ENCODE data around the gene EYS.
"Not testable (repeated sequence)": the region's sequence is repeated elsewhere in the genome, so short reads cannot be mapped to it uniquely, and the experiment has no call there.

EYS gene

DNA sequence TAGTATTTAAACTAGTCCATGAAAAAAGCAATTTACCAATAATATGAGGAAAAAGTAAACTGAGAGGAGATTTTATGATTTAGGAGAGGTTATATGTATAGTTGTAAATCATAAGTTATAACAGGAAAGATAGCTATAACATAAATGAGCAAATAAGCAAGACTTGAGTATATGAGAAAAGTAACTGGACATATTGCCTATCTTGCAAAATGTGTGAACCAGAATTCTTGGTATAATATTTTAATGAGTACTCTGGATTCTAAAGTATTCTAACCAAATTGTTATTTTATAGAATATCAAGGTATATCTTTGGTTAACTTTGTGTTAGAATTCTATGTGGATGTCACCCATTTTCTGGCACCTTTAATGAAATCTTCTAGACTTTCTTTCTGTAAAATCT lies 1946.8 kb downstream of the EYS start:
- Histone ChIP-seq H2BK120ac (ENCODE audit: low read depth, low read length) (no peak overlapping the region), H3K4ac (ENCODE audit: low read depth in 1 of 2, low read length in 2 of 2) (no peak overlapping the region), H3K18ac (ENCODE audit: low read depth in 1 of 2, low read length in 2 of 2) (no peak overlapping the region), H2AK5ac (ENCODE audit: low read length, severe bottlenecking) (no peak overlapping the region), H3K9me3 (ENCODE audit: control insufficient read depth, low read length) (peaks cover 8% of the 10 kb centered on the region), H2AFZ (ENCODE audit: low read depth, low read length) (no peak overlapping the region), H3K79me1 (replicated peaks; ENCODE audit: low read length, poor library complexity, severe bottlenecking) (no peaks in the 10 kb centered on the region), H3K27ac (ENCODE audit: low read length, poor library complexity, severe bottlenecking) (no peak overlapping the region), H4K91ac (ENCODE audit: low read length) (no peak overlapping the region), H2BK12ac (ENCODE audit: low read length in 2 of 2) (no peak overlapping the region), H3K23ac (ENCODE audit: low read length in 2 of 2) (no peak overlapping the region), H3K14ac (ENCODE audit: low read length in 2 of 2) (no peak overlapping the region), H3K4me1 (ENCODE audit: control insufficient read depth, insufficient read depth, low read depth, low read length) (no peaks in the 10 kb centered on the region), H3K27me3 (ENCODE audit: control insufficient read depth in 1 of 2, insufficient read depth in 1 of 2, low read length in 2 of 2) (no peaks in the 10 kb centered on the region), H2BK15ac (ENCODE audit: low read depth, poor library complexity, severe bottlenecking) (no peak overlapping the region), H3K4me3 (ENCODE audit: insufficient read depth in 1 of 2, low read depth in 1 of 2, low read length in 2 of 2) (no peak overlapping the region), H3K4me2 (ENCODE audit: low read length, poor library complexity, severe bottlenecking) (no peak overlapping the region), H2BK5ac (ENCODE audit: low read depth, low read length, poor library complexity, severe bottlenecking) (no peak overlapping the region), H3K9ac (ENCODE audit: low read length) (no peak overlapping the region), H3K36me3 (ENCODE audit: control insufficient read depth in 1 of 2, insufficient read depth in 2 of 2, low read depth in 1 of 2, low read length in 2 of 2) (peaks cover 0 to 15% of the 10 kb centered on the region in 2 experiments), H4K8ac (ENCODE audit: low read length) (no peak overlapping the region)
- DNase-seq: no peak

DNA sequence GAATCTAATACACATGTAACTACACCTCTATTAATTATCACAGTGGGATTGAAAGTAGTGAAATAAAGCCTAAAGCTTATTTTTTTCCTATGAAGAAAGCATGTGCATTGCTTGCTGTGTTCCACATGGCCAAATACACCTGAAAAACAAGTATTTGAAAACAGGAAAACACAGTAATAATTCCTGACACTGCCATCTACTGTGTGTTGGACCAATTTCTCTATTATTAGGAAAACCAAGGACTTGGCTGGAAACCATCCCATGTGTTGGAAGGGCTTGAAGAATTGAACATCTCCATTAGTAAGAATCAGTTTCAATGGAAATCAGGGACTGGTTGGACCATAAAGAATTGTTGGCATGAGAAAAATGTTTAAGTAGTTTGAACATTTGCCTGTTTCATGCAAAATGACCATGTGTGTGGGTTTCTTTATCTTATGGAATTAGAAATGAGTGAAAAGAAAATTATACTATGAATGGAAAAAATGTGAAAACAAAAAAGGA lies 1947.4 kb downstream of the EYS start:
- Histone ChIP-seq H3K27me3 (ENCODE audit: control insufficient read depth in 1 of 2, insufficient read depth in 1 of 2, low read length in 2 of 2) (no peaks in the 10 kb centered on the region), H3K36me3 (ENCODE audit: control insufficient read depth in 1 of 2, insufficient read depth in 2 of 2, low read depth in 1 of 2, low read length in 2 of 2) (peaks cover 0 to 15% of the 10 kb centered on the region in 2 experiments), H2AFZ (ENCODE audit: low read depth, low read length) (no peak overlapping the region), H3K27ac (ENCODE audit: low read length, poor library complexity, severe bottlenecking) (no peak overlapping the region), H3K4ac (ENCODE audit: low read depth in 1 of 2, low read length in 2 of 2) (no peak overlapping the region), H3K18ac (ENCODE audit: low read depth in 1 of 2, low read length in 2 of 2) (no peak overlapping the region), H4K8ac (ENCODE audit: low read length) (no peak overlapping the region), H3K4me3 (ENCODE audit: insufficient read depth in 1 of 2, low read depth in 1 of 2, low read length in 2 of 2) (no peak overlapping the region), H3K23ac (ENCODE audit: low read length in 2 of 2) (no peak overlapping the region), H4K91ac (ENCODE audit: low read length) (no peak overlapping the region), H2BK5ac (ENCODE audit: low read depth, low read length, poor library complexity, severe bottlenecking) (no peak overlapping the region), H3K4me1 (ENCODE audit: control insufficient read depth, insufficient read depth, low read depth, low read length) (no peaks in the 10 kb centered on the region), H2BK120ac (ENCODE audit: low read depth, low read length) (no peak overlapping the region), H3K9ac (ENCODE audit: low read length) (no peak overlapping the region), H3K79me1 (replicated peaks; ENCODE audit: low read length, poor library complexity, severe bottlenecking) (no peaks in the 10 kb centered on the region), H2BK12ac (ENCODE audit: low read length in 2 of 2) (no peak overlapping the region), H3K9me3 (ENCODE audit: control insufficient read depth, low read length) (peaks cover 8% of the 10 kb centered on the region), H3K4me2 (ENCODE audit: low read length, poor library complexity, severe bottlenecking) (no peak overlapping the region), H2BK15ac (ENCODE audit: low read depth, poor library complexity, severe bottlenecking) (no peak overlapping the region), H3K14ac (ENCODE audit: low read length in 2 of 2) (no peak overlapping the region), H2AK5ac (ENCODE audit: low read length, severe bottlenecking) (no peak overlapping the region)
- DNase-seq: no peak

DNA sequence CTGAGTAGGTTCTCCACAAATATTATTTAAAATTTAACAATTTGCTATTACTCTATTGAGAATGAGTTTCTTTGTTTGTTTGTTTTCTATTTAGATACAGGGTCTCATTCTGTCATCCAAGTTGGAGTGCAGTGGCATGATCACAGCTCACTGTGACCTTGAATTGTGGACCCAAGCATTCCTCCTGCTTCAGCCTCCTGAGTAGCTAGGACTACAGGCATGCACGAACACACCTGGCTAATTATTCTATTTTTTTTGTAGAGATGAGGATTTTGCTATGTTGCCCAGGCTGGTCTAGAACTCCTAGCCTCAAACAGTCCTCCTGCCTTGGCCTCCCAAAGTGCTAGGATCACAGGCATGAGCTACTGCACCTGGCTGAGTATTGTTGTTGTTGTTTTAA lies 1949.2 kb downstream of the EYS start:
- Histone ChIP-seq H3K18ac (ENCODE audit: low read depth in 1 of 2, low read length in 2 of 2) (no peak overlapping the region), H3K4me2 (ENCODE audit: low read length, poor library complexity, severe bottlenecking) (no peak overlapping the region), H3K23ac (ENCODE audit: low read length in 2 of 2) (no peak overlapping the region), H2AFZ (ENCODE audit: low read depth, low read length) (no peak overlapping the region), H3K36me3 (ENCODE audit: control insufficient read depth in 1 of 2, insufficient read depth in 2 of 2, low read depth in 1 of 2, low read length in 2 of 2) (peaks cover 0 to 15% of the 10 kb centered on the region in 2 experiments), H3K27ac (ENCODE audit: low read length, poor library complexity, severe bottlenecking) (no peak overlapping the region), H2BK12ac (ENCODE audit: low read length in 2 of 2) (no peak overlapping the region), H2BK5ac (ENCODE audit: low read depth, low read length, poor library complexity, severe bottlenecking) (no peak overlapping the region), H3K4me3 (ENCODE audit: insufficient read depth in 1 of 2, low read depth in 1 of 2, low read length in 2 of 2) (no peak overlapping the region), H3K4ac (ENCODE audit: low read depth in 1 of 2, low read length in 2 of 2) (no peak overlapping the region), H2BK120ac (ENCODE audit: low read depth, low read length) (no peak overlapping the region), H3K14ac (ENCODE audit: low read length in 2 of 2) (no peak overlapping the region), H3K9ac (ENCODE audit: low read length) (no peak overlapping the region), H3K79me1 (replicated peaks; ENCODE audit: low read length, poor library complexity, severe bottlenecking) (no peaks in the 10 kb centered on the region), H4K91ac (ENCODE audit: low read length) (no peak overlapping the region), H3K4me1 (ENCODE audit: control insufficient read depth, insufficient read depth, low read depth, low read length) (no peaks in the 10 kb centered on the region), H3K9me3 (ENCODE audit: control insufficient read depth, low read length) (peaks cover 8% of the 10 kb centered on the region), H2BK15ac (ENCODE audit: low read depth, poor library complexity, severe bottlenecking) (no peak overlapping the region), H3K27me3 (ENCODE audit: control insufficient read depth in 1 of 2, insufficient read depth in 1 of 2, low read length in 2 of 2) (no peaks in the 10 kb centered on the region), H4K8ac (ENCODE audit: low read length) (no peak overlapping the region), H2AK5ac (ENCODE audit: low read length, severe bottlenecking) (no peak overlapping the region)
- 100% methylated on average over 1 of the region's 1 CpG for WGBS
- no peak for DNase-seq

DNA sequence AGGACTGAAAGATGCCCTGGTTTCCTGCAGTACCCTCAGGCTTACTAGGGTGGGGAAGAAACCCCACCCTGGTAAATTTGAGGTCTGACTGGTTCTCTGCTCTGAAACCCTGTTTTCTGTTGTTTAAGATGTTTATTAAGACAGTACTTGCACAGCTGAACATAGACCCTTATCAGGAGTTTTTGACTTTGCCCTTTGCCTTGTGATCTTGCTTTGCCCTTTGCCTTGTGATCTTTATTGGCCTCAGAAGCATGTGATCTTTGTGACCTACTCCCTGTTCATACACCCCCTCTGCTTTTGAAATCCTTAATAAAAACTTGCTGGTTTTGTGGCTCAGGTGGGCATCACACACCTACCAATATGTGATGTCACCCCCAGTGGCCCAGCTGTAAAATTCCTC lies 1949.8 kb downstream of the EYS start:
- not testable (repeated sequence) for H2BK5ac ChIP-seq (ENCODE audit: low read depth, low read length, poor library complexity, severe bottlenecking); H4K91ac ChIP-seq (ENCODE audit: low read length); H3K23ac ChIP-seq (ENCODE audit: low read length in 2 of 2); H2BK15ac ChIP-seq (ENCODE audit: low read depth, poor library complexity, severe bottlenecking); H3K18ac ChIP-seq (ENCODE audit: low read depth in 1 of 2, low read length in 2 of 2); H3K9ac ChIP-seq (ENCODE audit: low read length); H2AK5ac ChIP-seq (ENCODE audit: low read length, severe bottlenecking); H3K27ac ChIP-seq (ENCODE audit: low read length, poor library complexity, severe bottlenecking); H2AFZ ChIP-seq (ENCODE audit: low read depth, low read length); H4K8ac ChIP-seq (ENCODE audit: low read length); H3K4me1 ChIP-seq (ENCODE audit: control insufficient read depth, insufficient read depth, low read depth, low read length); H3K14ac ChIP-seq (ENCODE audit: low read length in 2 of 2); H3K4me3 ChIP-seq (ENCODE audit: insufficient read depth in 1 of 2, low read depth in 1 of 2, low read length in 2 of 2); H3K9me3 ChIP-seq (ENCODE audit: control insufficient read depth, low read length); H3K79me1 ChIP-seq (replicated peaks; ENCODE audit: low read length, poor library complexity, severe bottlenecking); H3K4me2 ChIP-seq (ENCODE audit: low read length, poor library complexity, severe bottlenecking); DNase-seq; H3K27me3 ChIP-seq (ENCODE audit: control insufficient read depth in 1 of 2, insufficient read depth in 1 of 2, low read length in 2 of 2); H2BK120ac ChIP-seq (ENCODE audit: low read depth, low read length); H3K4ac ChIP-seq (ENCODE audit: low read depth in 1 of 2, low read length in 2 of 2); H2BK12ac ChIP-seq (ENCODE audit: low read length in 2 of 2)
- peaks cover 0 to 15% of the 10 kb centered on the region in 2 experiments for H3K36me3 ChIP-seq (ENCODE audit: control insufficient read depth in 1 of 2, insufficient read depth in 2 of 2, low read depth in 1 of 2, low read length in 2 of 2)

Measured in mesenchymal stem cell (in vitro differentiated cells and primary cell).